Activated T-cell treated with anti-CD3 and anti-CD28 coated beads for 24 hours (primary cell): ENCODE data around the gene EEF1AKMT3.
"Not testable (repeated sequence)": the region's sequence is repeated elsewhere in the genome, so short reads cannot be mapped to it uniquely, and the experiment has no call there.

Experiments
- DNase-seq: peaks from one replicate; pipeline ENCODE4 v3.0.0-alpha.2; 2020; ENCODE audit warnings: low read depth

EEF1AKMT3 gene

DNA sequence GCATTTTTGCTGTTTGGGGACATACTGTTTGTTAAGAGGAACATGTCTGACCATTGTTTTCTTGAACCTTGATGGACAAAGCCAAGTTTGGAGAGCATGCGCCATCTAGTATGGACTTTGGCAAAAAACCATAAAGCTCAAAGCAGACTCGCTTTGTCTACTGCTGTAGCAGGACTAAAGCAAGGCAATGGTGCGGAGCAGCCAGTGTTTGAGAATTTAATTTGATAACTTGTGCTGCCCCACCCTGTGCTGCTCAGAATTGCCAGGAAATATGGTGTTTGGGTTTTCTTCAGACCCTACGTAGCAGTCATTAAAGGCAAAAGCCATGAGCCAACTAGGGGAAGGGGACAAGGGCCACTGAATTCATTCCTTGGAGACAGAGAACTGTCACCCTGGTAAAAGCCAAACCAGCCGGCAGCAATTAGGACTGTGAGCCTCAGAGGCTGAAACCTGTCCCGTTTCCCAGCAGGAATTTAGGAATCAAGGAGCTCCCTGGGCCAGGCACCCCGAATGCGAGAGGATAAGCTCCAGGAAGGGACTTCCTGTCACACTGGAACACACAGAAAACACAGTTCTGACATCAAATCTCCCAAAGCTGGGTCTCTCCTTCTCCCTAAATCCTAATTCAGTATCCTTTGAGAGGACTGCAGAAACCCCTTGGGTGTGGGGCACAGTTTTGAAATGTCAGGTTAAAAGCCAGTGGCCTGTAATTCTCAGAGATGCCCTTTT is 45.0 kb downstream of the EEF1AKMT3 start:
- DNase-seq: no peak

DNA sequence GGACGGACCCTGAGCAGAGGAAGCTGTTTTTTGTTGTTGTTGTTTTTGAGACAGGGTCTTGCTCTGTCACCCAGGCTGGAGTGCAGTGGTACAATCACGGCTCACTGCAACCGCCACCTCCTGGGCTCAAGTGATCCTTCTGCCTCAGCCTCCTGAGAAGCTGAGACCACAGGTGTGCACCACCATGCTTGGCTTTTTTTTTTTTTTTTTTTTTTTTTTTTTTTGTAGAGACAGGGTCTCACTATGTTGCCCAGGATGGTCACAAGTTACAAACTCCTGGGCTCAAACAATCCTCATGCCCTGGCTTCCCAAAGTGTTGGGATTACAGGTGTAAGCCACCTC is 45.5 kb downstream of the EEF1AKMT3 start:
- DNase-seq: not testable (repeated sequence)

DNA sequence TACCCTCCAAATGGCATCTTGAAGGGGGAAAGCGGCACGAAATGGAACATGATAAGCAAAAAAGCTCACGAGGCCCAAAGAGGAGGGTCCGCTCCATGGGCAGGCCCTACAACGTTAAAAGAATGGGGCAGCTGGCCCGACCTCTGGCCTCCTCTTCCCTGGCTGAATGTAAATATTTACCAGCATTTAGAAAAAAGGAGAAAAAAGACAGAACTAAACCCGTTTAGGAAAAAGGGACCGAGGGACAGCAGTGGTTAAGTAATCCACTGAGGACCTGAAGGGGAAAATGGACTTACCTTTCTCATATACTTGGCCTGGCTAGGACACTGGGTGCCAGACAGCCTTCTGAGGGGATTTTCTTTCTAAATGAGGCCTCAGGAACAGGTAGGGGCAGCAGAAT is 47.7 kb downstream of the EEF1AKMT3 start:
- DNase-seq: not testable (repeated sequence)

DNA sequence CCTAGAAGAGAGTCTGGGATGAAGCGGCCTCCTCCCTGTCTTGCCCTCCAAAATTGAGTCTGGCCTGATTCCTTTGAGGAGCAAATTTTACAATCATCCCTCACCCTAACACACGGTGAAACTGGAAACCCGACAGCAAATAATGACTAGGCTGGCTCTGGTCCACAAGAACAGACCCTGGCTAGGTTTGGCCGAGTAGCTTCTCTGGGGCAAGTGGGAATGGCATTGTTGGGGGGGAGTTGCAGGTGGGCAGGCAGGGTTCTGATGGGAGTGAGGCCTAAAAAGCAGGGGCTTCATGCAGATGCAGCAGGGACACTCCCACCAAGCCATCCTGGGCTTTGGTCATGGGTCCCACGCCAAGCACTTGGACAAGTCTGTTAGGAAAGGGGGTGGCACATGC is 48.6 kb downstream of the EEF1AKMT3 start:
- not testable (repeated sequence) for DNase-seq

DNA sequence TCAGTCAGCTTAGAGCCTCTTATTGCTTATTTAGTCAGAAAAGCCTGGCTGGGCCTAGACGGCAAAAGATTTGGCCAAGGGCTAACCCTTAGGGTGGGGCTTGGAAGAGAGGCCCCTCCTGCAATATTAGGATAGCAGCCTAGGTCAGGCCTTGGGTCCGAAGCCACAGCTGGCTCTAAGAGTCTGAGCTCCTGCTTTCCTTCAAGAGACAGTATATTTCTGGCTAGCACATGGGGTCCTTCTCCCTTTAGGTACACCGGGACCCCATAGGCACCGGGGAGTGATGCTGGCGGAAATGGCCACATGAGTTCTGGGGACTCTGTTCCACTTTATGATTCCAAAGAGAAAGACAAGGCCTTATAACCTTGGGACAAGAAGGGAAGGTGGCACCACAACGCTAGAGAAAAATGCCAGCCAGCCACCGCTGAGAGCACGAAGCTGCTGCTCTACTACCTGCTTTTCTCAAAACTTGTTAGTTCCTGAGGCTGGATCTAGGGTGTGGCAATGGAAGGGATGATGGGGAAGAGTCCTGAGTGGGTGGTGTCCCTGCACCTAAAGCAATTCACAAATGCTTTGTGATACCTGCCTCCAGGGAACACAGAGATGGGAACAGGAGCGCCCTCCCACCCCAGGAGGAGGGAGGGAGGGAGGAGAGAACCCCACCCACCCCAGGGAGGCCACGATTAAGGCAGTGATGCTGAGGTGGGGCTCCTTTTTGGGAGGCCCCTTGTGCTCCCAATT is 49.2 kb downstream of the EEF1AKMT3 start:
- no peak for DNase-seq

DNA sequence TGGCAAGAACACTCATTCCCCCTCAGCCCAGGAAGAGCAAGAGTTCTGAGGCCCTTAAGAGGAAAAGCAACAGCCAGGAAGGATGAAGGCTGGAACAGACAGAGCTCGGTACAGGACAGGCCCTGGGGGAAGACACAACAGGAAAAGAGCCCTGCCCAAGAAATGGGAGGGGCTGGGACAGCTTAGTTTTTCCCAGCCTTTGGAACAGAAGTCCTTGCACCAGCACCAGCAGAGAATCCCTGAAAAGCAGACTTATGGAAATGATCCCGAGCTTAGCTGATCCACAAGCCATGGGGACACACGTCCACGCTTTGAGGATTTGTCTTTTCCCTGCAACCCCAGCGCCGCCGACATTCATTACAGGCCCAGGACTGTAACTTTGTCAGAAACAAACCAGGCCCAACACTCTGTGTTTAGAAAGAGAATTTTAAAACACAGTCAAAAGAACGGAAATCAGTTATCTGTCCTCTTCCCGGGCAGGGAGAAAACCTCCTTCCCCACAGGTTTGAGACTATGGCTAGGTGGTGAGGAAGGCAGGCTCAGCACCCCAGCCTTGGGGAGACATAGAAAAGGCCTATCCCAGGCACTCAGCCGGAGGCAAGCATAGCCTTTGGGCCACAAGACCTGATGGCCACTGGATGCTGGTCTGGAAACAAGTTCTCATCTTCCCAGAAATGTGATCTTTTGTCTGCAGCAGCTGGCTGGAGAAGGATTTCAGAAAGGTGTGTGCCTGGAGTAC is 50.1 kb downstream of the EEF1AKMT3 start:
- DNase-seq: no peak

DNA sequence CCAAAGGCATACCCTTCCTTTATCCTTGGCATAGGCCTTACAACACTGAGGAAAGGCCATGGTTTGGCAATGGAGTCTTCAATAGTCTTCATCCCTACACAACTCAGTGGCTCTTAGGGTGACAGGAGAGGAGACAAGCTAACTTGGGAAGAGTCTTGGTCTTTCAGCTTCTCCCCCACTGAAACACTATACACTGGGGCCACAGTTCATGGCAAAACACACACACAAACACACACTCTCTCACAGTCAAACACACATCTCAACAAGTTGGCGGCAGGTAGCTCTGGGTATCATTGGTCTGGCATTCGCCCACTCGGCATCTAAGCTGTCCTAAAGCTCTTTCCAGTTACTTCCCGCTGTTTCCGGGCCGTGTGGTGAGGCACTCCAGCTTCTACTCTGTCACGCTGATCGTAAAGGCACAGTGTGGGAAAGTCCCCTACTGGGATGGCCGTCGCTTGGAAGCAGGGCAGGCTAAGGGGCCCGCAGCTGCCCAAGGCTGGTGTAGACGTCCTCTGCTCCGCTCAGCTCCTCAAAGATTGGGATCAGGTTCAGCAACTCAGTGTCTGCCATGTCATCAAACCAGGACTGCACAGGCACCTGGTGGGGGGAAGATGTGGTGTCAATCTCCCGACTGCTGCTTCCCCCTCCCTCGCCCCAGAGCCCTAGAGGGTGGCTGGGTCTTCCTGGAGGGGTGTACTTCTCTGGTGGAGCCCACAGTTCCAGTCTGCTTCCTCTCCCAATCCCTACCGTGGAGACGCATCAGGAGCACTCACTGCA is 50.9 kb downstream of the EEF1AKMT3 start:
- DNase-seq: no peak

DNA sequence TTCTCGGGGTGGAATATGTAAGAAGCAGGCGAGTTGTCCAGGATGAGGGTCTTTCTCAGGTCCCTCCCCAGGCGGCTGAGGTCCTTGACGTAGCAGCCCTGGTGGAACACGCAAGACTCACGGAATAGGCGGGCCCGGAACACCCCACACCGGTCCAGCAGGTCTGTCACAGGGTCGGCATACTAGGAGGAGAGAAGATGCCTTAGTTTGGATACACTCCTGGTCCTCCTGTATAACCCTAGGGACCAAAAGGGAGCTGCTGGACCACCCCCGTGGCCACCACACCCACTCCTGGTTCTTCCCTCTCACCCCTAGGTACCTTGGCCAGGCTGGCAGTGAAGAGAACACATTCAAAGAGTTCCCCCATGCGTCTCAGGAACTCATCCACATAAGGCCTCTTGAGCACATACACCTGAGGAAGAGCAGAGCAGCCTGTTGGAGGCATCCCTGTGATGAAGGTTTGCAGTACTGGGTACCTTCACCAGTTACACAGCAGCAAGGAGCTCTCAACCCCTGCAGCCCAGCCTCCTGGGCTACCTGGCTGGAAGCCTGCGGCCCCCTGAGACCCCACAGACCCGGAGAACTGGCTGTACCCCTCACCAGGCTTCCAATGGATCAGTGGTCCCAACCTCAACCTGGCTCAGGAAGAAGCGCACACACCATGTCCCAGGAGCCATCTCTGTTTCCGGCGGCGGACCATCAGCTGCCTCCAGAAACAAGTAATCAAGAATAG is 51.7 kb downstream of the EEF1AKMT3 start:
- no peak for DNase-seq

DNA sequence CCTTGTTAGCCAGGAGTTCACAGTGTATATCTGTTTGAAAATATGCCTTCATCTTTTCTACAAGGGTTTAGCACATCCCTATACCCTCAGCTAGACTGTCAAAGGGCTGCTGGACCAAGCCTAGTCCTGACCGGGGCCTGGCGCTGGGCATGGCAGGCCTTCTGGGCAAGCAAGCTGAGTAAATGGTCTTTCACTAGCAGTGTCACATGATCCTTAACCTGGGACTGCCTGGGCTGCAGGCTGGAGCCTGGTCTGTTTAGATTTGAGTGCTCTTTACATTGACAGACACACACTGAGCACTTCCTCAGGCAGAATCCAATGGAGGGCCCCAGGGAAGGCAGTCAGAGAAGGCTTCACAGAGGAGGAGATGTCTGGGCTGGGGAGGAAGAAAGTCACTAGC is 53.0 kb downstream of the EEF1AKMT3 start:
- no peak for DNase-seq

DNA sequence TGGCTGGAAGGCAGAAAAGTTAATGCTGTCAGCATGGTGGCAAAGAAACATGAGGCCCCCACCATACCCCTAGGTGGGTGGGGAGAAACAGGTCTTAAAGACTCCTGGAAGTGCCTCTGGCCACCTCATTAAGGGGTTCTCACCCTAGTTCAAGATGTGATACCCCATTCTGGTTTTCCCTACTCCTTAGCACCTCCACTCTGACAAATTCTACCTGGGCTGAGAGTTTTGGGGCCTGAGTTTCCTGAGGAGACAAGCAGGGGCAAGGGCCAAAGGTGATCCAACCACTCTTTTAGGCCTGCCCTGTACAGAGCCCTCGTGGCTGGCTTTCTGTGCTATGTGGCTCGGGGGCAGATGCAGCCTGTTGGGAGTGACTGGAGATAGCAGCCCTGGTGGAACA is 54.0 kb downstream of the EEF1AKMT3 start:
- no peak for DNase-seq

DNA sequence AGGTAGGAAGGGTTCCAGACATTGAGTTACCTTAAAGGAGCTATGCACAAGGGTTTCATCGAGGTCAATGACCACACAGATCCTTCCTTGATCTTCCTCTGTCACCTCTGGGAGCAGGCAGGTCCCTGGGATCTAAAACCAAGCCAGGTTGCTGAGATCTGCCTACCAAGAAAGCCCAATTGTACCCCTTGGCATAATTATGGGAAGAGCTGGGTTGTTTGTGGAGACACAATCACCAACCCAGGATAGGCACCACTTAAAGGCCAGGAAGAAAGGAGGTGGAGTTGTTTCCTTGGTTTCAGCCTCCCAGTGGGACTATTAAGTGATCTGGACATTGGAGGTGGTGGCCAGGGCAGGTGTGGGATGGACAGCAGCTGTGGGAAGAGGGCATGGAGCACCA is 54.6 kb downstream of the EEF1AKMT3 start:
- no peak for DNase-seq

DNA sequence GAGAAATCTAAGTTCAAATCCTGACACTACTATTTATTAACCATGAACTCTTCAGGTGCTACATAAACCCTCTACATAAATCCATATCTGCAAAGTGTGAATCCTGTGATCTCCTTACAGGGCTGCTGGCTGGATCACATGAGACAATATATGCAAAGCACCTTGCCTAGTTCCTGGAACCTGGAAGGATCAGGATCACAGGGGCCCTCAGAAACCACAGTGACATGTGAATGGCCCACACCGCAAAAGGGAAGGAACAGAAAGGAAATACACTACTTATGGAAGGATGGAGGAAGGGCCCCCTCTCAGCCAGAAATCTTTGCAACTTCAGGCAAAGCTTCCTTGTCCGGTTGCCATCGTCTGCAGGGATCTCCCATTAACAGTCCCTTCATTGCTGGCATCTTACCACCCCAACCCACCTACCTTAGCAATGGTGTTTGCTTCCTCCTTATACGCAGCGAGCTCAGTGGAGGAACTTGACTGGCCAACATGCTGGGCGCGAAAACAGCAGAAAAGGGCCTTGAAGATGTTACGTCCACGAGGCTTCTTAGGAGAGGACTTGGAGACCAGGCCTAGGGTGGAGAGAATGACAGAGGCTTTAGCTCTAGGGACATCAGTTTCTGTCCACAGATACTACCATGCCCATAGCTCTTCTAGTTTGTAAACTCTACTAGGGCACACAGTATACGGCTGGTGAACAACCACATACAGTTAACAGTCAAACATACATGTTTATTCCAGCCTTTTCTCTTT is 56.8 kb downstream of the EEF1AKMT3 start:
- no peak for DNase-seq

DNA sequence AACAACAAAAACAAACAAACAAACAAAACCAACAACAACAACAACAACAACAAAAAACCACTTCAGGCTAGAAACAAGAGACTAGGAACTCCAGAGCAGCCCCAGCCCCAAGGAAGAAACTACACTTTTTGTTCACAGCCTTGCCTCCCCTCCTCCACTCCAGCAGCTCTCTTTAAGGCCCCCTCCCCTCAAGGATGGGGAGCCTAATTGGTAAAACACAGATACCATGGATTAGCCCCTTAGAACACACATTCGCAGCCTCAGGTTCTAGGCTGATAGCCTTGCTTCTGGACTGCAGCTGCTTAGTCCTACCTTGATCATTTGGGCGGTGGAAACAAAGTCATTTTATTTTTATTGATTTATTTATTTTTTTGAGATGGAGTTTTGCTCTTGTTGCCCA is 58.0 kb downstream of the EEF1AKMT3 start:
- DNase-seq: no peak
